ENCODE measurements around the gene MAN1C1. TPM values are rescaled to one million over a fixed set of nuclear protein-coding genes. Genes with fewer than 3 reads are reported as not detected.

Gene MAN1C1
- total and polyA plus RNA-seq, 8 donors = 4.3 to 33.9 (median 6.1) TPM

DNA sequence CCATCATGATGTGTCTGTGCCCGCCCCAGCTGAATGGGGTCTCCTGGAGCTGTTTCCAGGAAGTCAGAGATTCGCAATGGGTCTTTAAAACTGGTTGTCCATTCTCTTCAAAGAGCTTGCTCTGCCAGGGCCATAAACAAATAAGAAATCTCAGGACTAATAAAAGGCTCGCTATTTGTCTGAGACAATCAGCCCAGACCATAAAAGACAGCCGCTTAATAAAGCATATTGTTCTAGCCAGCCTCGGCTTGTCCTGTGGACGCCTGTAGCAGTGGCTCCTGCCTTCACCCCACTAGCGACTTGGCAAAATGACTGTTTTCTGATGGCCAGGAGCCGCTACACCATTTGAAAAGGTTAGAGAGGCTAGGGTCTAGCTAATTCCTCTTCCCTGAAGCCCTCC is 162.8 kb downstream of the MAN1C1 start:
- intact Hi-C loops (cut with DNase I; ENCODE audit: low total_unique reads) = no loop called here
- H3K4me3 ChIP-seq = no peak overlapping the region

DNA sequence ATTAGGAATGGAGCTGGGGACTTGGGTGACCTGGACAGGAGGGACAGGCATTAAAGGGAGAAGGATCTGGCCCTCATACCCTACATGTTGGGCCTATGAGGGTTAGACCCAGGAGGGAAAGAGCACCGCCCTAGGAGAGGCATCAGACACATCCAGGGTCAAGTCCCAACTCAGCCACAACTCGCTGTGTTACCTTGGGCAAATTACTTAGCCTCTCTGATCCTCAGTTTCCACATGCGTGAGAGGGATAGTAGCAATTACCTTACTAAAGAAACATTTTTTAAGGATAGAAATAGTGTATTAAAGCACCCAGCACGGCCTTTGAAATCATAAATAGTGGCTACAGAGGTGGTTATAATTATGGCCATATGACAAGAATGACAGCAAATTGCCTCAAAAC is 163.3 kb downstream of the MAN1C1 start:
- WGBS, 5 donors = 88 to 98% (median 95%) methylated on average over 4 of the region's 4 CpGs
- Histone ChIP-seq H3K4me1 (peaks cover 31 to 66% (median 37%) of the 10 kb centered on the region in 4 donors), H3K36me3 (peaks cover 0 to 33% (median 19%) of the 10 kb centered on the region in 4 donors), H3K27ac (peak overlapping the region in 2 of 5 donors; percentile 21 to 61), H3K4me3 (no peak overlapping the region), H3K27me3 (no peaks in the 10 kb centered on the region), H3K9me3 (no peaks in the 10 kb centered on the region)
- intact Hi-C loops (cut with DNase I; ENCODE audit: low total_unique reads) = no loop called here
- no peak for TF ChIP-seq EP300 (IDR thresholded peaks at IDR 0.05)
- no peak for TF ChIP-seq POLR2AphosphoS5 (IDR thresholded peaks at IDR 0.05)
- TF ChIP-seq POLR2A (IDR thresholded peaks at IDR 0.05) = no peak
- TF ChIP-seq, protein P1, sequence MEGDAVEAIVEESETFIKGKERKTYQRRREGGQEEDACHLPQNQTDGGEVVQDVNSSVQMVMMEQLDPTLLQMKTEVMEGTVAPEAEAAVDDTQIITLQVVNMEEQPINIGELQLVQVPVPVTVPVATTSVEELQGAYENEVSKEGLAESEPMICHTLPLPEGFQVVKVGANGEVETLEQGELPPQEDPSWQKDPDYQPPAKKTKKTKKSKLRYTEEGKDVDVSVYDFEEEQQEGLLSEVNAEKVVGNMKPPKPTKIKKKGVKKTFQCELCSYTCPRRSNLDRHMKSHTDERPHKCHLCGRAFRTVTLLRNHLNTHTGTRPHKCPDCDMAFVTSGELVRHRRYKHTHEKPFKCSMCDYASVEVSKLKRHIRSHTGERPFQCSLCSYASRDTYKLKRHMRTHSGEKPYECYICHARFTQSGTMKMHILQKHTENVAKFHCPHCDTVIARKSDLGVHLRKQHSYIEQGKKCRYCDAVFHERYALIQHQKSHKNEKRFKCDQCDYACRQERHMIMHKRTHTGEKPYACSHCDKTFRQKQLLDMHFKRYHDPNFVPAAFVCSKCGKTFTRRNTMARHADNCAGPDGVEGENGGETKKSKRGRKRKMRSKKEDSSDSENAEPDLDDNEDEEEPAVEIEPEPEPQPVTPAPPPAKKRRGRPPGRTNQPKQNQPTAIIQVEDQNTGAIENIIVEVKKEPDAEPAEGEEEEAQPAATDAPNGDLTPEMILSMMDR (IDR thresholded peaks at IDR 0.05) = no peak
- no peak for DNase-seq

More for the DNA sequence above, 162.8 kb downstream of the MAN1C1 start:
- H3K4me1 ChIP-seq = peaks cover 33 to 66% (median 38%) of the 10 kb centered on the region in 4 donors
- DNase-seq = no peak
- H3K9me3 ChIP-seq = no peaks in the 10 kb centered on the region
- TF ChIP-seq POLR2AphosphoS5 (IDR thresholded peaks at IDR 0.05) = no peak
- TF ChIP-seq POLR2A (IDR thresholded peaks at IDR 0.05) = no peak
- TF ChIP-seq, protein P1 (IDR thresholded peaks at IDR 0.05) = no peak
- TF ChIP-seq EP300 (IDR thresholded peaks at IDR 0.05) = no peak
- peaks cover 0 to 33% (median 19%) of the 10 kb centered on the region in 4 donors for H3K36me3 ChIP-seq
- H3K27ac ChIP-seq = peak overlapping the region in 1 of 5 donors; percentile 61
- H3K27me3 ChIP-seq = no peaks in the 10 kb centered on the region
- 51 to 77% (median 61%) methylated on average over 8 of the region's 8 CpGs for WGBS, 5 donors

DNA sequence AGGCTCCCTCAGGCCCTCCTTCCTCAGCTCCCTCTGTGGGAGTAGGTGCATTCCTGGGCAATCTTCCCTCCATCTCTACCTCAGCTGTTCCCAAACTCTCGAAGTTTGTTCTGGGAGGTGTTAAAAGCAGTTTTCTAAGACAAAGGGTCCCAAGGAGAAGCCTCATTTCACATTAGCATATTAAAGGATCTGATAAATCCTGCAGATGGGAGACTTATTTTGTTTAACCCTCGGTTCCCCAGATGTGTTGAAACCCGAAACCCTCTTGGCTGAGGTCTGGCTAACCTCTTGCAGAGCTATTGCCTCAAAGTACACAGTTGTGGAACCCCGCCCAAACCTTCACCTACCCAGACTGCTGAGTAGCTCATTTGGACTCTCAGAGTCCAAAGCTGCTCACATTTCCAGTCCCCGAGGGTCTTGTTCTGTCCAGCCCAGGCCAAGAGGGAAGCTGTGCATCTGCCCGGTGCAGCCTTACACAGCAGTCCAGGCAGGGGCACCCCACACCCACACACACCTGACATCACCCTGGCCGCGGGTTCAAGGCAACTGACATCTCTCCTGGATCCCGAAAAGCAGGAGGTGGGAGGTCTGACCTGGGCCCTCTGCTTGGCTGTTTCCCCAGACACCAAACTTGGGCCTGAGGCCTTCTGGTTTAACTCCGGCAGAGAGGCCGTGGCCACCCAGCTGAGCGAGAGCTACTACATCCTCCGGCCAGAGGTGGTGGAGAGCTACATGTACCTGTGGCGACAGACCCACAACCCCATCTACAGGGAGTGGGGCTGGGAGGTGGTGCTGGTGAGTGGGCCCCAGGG is 163.9 kb downstream of the MAN1C1 start:
- Histone ChIP-seq H3K9me3 (no peaks in the 10 kb centered on the region), H3K27ac (peak overlapping the region in 2 of 5 donors; percentile 21 to 61), H3K4me1 (peaks cover 31 to 66% (median 37%) of the 10 kb centered on the region in 4 donors), H3K36me3 (peaks cover 0 to 33% (median 19%) of the 10 kb centered on the region in 4 donors), H3K4me3 (no peak overlapping the region), H3K27me3 (no peaks in the 10 kb centered on the region)
- peak; percentile 40 to 70 for DNase-seq
- intact Hi-C loops (cut with DNase I; ENCODE audit: low total_unique reads) = no loop called here
- WGBS, 5 donors = 75 to 80% (median 78%) methylated on average over 13 to 14 of the region's 14 CpGs
- TF ChIP-seq POLR2A (IDR thresholded peaks at IDR 0.05) (no peak), EP300 (IDR thresholded peaks at IDR 0.05) (no peak), POLR2AphosphoS5 (IDR thresholded peaks at IDR 0.05) (no peak)
- TF ChIP-seq, protein P1 (IDR thresholded peaks at IDR 0.05) = no peak

DNA sequence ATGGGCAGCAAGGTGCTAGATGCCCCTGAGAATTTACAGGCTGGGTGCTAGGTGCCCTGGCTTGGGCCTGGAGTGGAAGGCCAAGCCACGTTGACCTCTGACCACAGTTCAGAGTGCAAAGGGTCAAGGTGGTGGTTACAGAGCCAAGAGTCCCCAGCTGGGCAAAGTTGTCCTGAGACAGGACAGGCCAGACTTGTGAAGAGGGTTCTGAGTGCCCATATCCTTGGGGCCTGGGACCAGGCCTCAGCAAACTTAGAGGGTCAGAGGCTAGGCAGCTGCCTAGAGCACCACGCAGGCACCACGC is 164.5 kb downstream of the MAN1C1 start:
- Histone ChIP-seq H3K36me3 (peaks cover 0 to 33% (median 19%) of the 10 kb centered on the region in 4 donors), H3K27me3 (no peaks in the 10 kb centered on the region), H3K9me3 (no peaks in the 10 kb centered on the region), H3K27ac (peak overlapping the region in 2 of 5 donors; percentile 21 to 61), H3K4me3 (no peak overlapping the region), H3K4me1 (peaks cover 27 to 66% (median 36%) of the 10 kb centered on the region in 4 donors)
- no peak for DNase-seq
- no peak for TF ChIP-seq POLR2AphosphoS5 (IDR thresholded peaks at IDR 0.05)
- TF ChIP-seq EP300 (IDR thresholded peaks at IDR 0.05) = no peak
- no peak for TF ChIP-seq POLR2A (IDR thresholded peaks at IDR 0.05)
- TF ChIP-seq, protein P1 (IDR thresholded peaks at IDR 0.05) = no peak
- 83 to 94% (median 86%) methylated on average over 1 to 3 of the region's 3 CpGs for WGBS, 5 donors
- intact Hi-C loops (cut with DNase I; ENCODE audit: low total_unique reads) = no loop called here
